ENCODE data around the gene CLSTN2. TPM values are rescaled to one million over a fixed set of nuclear protein-coding genes. Genes with fewer than 3 reads are reported as not detected.

Gene CLSTN2
- total and polyA plus RNA-seq, 4 donors = 0.13 to 20.6 (median 9.1) TPM

DNA sequence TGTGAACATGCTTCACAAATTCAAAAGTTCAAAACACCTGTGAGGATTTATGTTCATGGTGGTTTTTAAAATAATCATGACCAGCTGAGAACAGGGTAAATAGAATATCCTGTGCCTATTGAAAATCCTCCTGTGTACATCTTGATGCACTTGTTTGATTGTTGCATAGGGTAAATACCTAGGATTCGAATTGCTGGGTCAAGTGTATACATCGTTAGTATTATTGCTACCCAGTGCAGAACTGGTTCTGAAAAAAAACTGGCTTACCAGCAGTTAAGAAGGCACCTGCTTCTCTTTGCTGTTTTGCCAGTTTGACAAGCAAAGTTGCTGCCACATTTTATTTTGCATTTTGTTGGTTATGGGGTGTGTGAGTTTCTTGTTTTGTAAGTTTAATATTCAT, 272.6 kb downstream of the CLSTN2 start:
- no peaks in the 10 kb centered on the region for H3K4me1 ChIP-seq (ENCODE audit: control insufficient read depth in 1 of 2, insufficient read depth in 2 of 2, low read length in 2 of 2)
- H3K27me3 ChIP-seq (ENCODE audit: control insufficient read depth in 1 of 2, insufficient read depth in 2 of 2, low read length in 1 of 2) = no peaks in the 10 kb centered on the region
- DNase-seq (no peak), ATAC-seq (ENCODE audit: low FRiP score) (no peak)
- no peak overlapping the region for H3K27ac ChIP-seq (ENCODE audit: low read depth in 1 of 2, low read length in 2 of 2)
- 80 to 81% methylated on average over 2 of the region's 2 CpGs for WGBS, 2 donors
- no peaks in the 10 kb centered on the region for H3K9me3 ChIP-seq (ENCODE audit: control insufficient read depth, low read length)
- peaks cover 0 to 1% of the 10 kb centered on the region in 2 donors for H3K36me3 ChIP-seq (ENCODE audit: control insufficient read depth in 1 of 2, insufficient read depth in 2 of 2, low read length in 1 of 2)
- intact Hi-C loops (cut with DNase I) = no loop called here
- H3K4me3 ChIP-seq (ENCODE audit: low read length in 2 of 2) = no peak overlapping the region

DNA sequence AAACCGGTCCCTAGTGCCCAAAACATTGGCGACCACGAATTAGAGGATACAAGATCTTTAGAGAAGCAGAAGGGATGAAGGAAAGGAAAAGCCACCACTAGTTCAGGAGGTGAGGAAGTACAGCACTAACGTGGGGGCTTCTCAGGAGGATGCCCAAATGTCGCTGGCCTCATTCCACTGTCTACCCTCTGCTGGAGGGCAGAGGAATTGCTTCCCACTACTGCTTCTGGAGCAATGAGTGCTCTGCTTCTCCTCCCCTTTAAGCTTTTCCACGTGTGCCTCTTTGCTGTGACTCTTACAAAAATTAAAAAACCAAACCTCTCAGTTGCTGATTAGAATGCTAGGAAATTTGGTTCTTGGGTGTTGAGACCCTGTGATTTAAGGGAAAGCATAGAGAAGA, 281.3 kb downstream of the CLSTN2 start:
- H3K27me3 ChIP-seq (ENCODE audit: control insufficient read depth in 1 of 2, insufficient read depth in 2 of 2, low read length in 1 of 2) = no peaks in the 10 kb centered on the region
- intact Hi-C loops (cut with DNase I) = no loop called here
- H3K4me3 ChIP-seq (ENCODE audit: low read length in 2 of 2) = no peak overlapping the region
- 70 to 77% methylated on average over 6 of the region's 6 CpGs for WGBS, 2 donors
- no peaks in the 10 kb centered on the region for H3K9me3 ChIP-seq (ENCODE audit: control insufficient read depth, low read length)
- DNase-seq (no peak), ATAC-seq (ENCODE audit: low FRiP score) (no peak)
- no peaks in the 10 kb centered on the region for H3K4me1 ChIP-seq (ENCODE audit: control insufficient read depth in 1 of 2, insufficient read depth in 2 of 2, low read length in 2 of 2)
- H3K36me3 ChIP-seq (ENCODE audit: control insufficient read depth in 1 of 2, insufficient read depth in 2 of 2, low read length in 1 of 2) = no peaks in the 10 kb centered on the region
- H3K27ac ChIP-seq (ENCODE audit: low read depth in 1 of 2, low read length in 2 of 2) = no peak overlapping the region

DNA sequence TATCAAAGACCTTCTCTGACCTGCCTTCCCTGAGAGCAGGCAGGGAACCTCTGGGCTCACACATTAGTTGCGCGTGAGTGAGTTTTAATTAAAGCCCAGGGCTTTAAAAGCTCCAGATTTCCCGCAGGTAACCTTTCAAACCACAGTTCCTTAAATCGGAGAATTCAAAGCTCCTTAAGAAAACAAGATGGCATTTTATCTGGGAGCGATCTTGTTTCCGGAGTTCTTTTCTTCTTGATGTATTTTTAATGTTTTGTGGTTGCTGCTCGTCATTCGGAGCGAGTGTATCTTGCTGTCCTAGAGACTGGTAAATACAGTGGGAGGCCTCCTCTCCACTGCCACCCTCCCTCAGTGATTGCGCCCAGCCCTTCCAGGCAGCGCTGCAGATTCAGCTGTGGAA, 284.3 kb downstream of the CLSTN2 start:
- Histone ChIP-seq H3K4me1 (ENCODE audit: control insufficient read depth in 1 of 2, insufficient read depth in 2 of 2, low read length in 2 of 2) (no peaks in the 10 kb centered on the region), H3K4me3 (ENCODE audit: low read length in 2 of 2) (no peak overlapping the region), H3K9me3 (ENCODE audit: control insufficient read depth, low read length) (no peaks in the 10 kb centered on the region), H3K36me3 (ENCODE audit: control insufficient read depth in 1 of 2, insufficient read depth in 2 of 2, low read length in 1 of 2) (no peaks in the 10 kb centered on the region), H3K27ac (ENCODE audit: low read depth in 1 of 2, low read length in 2 of 2) (no peak overlapping the region), H3K27me3 (ENCODE audit: control insufficient read depth in 1 of 2, insufficient read depth in 2 of 2, low read length in 1 of 2) (no peaks in the 10 kb centered on the region)
- intact Hi-C loops (cut with DNase I) = no loop called here
- ATAC-seq (ENCODE audit: low FRiP score) (no peak), DNase-seq (no peak)
- WGBS, 2 donors = 86 to 87% methylated on average over 11 of the region's 11 CpGs

DNA sequence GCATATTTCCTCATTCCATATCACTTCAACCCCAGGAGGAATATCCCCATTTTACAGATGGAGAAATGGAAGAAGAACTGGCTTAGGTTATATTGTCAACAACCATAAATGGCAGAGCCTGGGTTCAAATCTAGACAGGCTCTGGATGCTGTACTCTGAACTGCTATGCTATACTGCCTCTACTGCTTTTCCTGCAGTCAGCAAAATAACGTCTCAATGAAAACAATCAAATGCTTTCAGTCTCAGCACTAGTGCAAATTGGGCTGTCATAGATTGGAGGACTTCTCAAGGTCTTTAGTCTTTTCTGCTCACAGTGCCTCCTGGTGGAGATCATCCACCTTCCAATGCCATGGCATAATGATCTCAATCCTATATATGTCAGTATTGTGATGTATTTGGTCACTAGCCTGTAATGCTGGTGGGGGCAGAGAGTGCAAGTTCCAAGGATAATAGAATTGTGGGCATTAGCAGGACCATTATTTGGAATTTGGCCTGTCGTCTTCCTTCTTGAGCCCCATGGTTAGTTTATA, 285.0 kb downstream of the CLSTN2 start:
- no peak overlapping the region for H3K4me3 ChIP-seq (ENCODE audit: low read length in 2 of 2)
- 38 to 48% methylated on average over 2 of the region's 2 CpGs for WGBS, 2 donors
- DNase-seq (no peak), ATAC-seq (ENCODE audit: low FRiP score) (no peak)
- no peaks in the 10 kb centered on the region for H3K27me3 ChIP-seq (ENCODE audit: control insufficient read depth in 1 of 2, insufficient read depth in 2 of 2, low read length in 1 of 2)
- intact Hi-C loops (cut with DNase I) = no loop called here
- no peak overlapping the region for H3K27ac ChIP-seq (ENCODE audit: low read depth in 1 of 2, low read length in 2 of 2)
- no peaks in the 10 kb centered on the region for H3K9me3 ChIP-seq (ENCODE audit: control insufficient read depth, low read length)
- H3K4me1 ChIP-seq (ENCODE audit: control insufficient read depth in 1 of 2, insufficient read depth in 2 of 2, low read length in 2 of 2) = no peaks in the 10 kb centered on the region
- H3K36me3 ChIP-seq (ENCODE audit: control insufficient read depth in 1 of 2, insufficient read depth in 2 of 2, low read length in 1 of 2) = no peaks in the 10 kb centered on the region

DNA sequence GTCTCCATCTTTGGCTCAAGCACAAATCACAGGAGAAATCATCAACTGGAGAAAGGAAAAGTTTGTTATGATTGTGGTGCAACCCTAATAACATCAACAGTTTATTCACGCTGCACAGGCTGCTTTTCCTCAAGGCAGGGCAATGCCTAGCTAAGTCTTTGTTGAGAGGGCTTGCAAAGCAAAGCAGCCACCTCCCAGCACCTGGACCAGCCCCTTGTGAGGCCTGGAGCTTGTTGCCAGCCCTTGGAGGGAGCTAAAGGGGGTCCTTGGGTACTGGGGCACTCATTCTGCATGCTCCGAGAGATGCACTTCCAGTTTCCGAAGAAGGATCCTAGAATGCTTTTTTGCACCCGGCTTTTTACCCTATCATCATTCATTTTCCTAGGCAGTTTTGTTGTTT, 288.2 kb downstream of the CLSTN2 start:
- Histone ChIP-seq H3K27me3 (ENCODE audit: control insufficient read depth in 1 of 2, insufficient read depth in 2 of 2, low read length in 1 of 2) (no peaks in the 10 kb centered on the region), H3K9me3 (ENCODE audit: control insufficient read depth, low read length) (peaks cover 1% of the 10 kb centered on the region), H3K4me1 (ENCODE audit: control insufficient read depth in 1 of 2, insufficient read depth in 2 of 2, low read length in 2 of 2) (peaks cover 0 to 2% of the 10 kb centered on the region in 2 donors), H3K27ac (ENCODE audit: low read depth in 1 of 2, low read length in 2 of 2) (no peak overlapping the region), H3K36me3 (ENCODE audit: control insufficient read depth in 1 of 2, insufficient read depth in 2 of 2, low read length in 1 of 2) (no peaks in the 10 kb centered on the region), H3K4me3 (ENCODE audit: low read length in 2 of 2) (no peak overlapping the region)
- ATAC-seq (ENCODE audit: low FRiP score) (no peak), DNase-seq (no peak)
- intact Hi-C loops (cut with DNase I) = no loop called here
- 80 to 82% methylated on average over 4 of the region's 4 CpGs for WGBS, 2 donors

DNA sequence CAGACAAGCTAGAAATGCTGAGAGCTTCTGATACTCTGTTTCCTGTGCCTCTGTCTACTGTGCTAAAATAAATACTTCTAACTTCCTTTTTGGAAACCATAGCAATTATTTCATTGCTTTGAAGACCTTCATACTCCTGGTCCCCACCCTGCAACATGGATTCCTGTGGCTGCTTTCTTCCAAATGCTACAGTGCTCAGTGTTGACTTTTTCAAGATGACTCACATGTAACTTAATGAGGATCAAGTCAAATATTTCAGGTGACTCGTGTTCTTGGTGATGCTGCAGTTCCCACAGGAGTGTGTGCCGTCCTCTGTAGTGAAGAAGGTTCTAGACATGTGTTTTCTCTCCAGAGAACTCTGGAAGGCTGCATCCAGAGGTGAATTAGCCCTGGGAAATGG, 288.6 kb downstream of the CLSTN2 start:
- WGBS, 2 donors = 32 to 37% methylated on average over 2 of the region's 2 CpGs
- Histone ChIP-seq H3K36me3 (ENCODE audit: control insufficient read depth in 1 of 2, insufficient read depth in 2 of 2, low read length in 1 of 2) (no peaks in the 10 kb centered on the region), H3K9me3 (ENCODE audit: control insufficient read depth, low read length) (peaks cover 3% of the 10 kb centered on the region), H3K27me3 (ENCODE audit: control insufficient read depth in 1 of 2, insufficient read depth in 2 of 2, low read length in 1 of 2) (no peaks in the 10 kb centered on the region), H3K27ac (ENCODE audit: low read depth in 1 of 2, low read length in 2 of 2) (no peak overlapping the region), H3K4me1 (ENCODE audit: control insufficient read depth in 1 of 2, insufficient read depth in 2 of 2, low read length in 2 of 2) (peaks cover 0 to 2% of the 10 kb centered on the region in 2 donors), H3K4me3 (ENCODE audit: low read length in 2 of 2) (no peak overlapping the region)
- no peak for ATAC-seq (ENCODE audit: low FRiP score)
- intact Hi-C loops (cut with DNase I) = no loop called here
- no peak for DNase-seq

DNA sequence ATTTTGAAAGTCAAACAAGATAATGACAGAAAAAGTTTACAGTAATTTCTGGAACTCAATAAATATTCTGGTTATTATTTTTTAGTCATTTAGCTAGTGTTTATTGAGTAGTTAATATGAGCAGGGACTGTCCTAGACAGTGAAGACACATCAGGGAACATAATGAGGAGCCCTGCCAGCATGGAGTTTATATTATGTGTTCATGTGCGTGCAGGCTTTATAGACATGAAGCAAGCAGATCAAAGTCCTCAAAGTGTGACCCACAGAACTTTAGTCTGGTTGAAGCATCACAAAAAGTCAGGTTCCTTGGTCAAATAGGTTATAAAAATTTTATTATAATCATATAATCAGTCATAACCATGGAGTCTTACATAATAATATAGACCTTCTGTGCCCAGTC, 289.3 kb downstream of the CLSTN2 start:
- WGBS, 2 donors = 96 to 97% methylated on average over 1 of the region's 1 CpG
- intact Hi-C loops (cut with DNase I) = no loop called here
- no peak for ATAC-seq (ENCODE audit: low FRiP score)

DNA sequence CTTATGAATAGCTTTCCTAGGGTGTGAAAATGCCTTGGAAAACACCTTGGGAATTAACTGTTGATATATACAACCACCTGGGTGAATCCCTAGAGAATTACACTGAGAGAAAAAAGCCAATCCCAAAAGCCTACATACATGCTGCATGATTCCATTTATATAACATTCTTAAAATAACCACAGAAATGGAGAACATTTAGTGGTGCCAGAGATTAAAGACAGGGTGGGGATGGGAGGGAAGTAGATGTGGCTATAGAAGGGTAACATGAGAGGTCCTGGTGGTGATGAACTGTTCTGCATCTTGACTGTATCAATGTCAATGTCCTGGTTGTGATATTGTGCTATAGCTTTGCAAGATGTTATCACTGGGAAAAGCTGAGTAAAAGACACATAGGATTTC, 291.0 kb downstream of the CLSTN2 start:
- peaks cover 3% of the 10 kb centered on the region for H3K9me3 ChIP-seq (ENCODE audit: control insufficient read depth, low read length)
- no peaks in the 10 kb centered on the region for H3K36me3 ChIP-seq (ENCODE audit: control insufficient read depth in 1 of 2, insufficient read depth in 2 of 2, low read length in 1 of 2)
- H3K27ac ChIP-seq (ENCODE audit: low read depth in 1 of 2, low read length in 2 of 2) = no peak overlapping the region
- H3K27me3 ChIP-seq (ENCODE audit: control insufficient read depth in 1 of 2, insufficient read depth in 2 of 2, low read length in 1 of 2) = no peaks in the 10 kb centered on the region
- H3K4me3 ChIP-seq (ENCODE audit: low read length in 2 of 2) = no peak overlapping the region
- DNase-seq = no peak
- no peak for ATAC-seq (ENCODE audit: low FRiP score)
- intact Hi-C loops (cut with DNase I) = no loop called here
- peaks cover 0 to 2% of the 10 kb centered on the region in 2 donors for H3K4me1 ChIP-seq (ENCODE audit: control insufficient read depth in 1 of 2, insufficient read depth in 2 of 2, low read length in 2 of 2)

More for the DNA sequence above, 289.3 kb downstream of the CLSTN2 start:
- no peaks in the 10 kb centered on the region for H3K27me3 ChIP-seq (ENCODE audit: control insufficient read depth in 1 of 2, insufficient read depth in 2 of 2, low read length in 1 of 2)
- no peak overlapping the region for H3K4me3 ChIP-seq (ENCODE audit: low read length in 2 of 2)
- peaks cover 3% of the 10 kb centered on the region for H3K9me3 ChIP-seq (ENCODE audit: control insufficient read depth, low read length)
- H3K36me3 ChIP-seq (ENCODE audit: control insufficient read depth in 1 of 2, insufficient read depth in 2 of 2, low read length in 1 of 2) = no peaks in the 10 kb centered on the region
- no peak for DNase-seq
- peaks cover 0 to 2% of the 10 kb centered on the region in 2 donors for H3K4me1 ChIP-seq (ENCODE audit: control insufficient read depth in 1 of 2, insufficient read depth in 2 of 2, low read length in 2 of 2)
- H3K27ac ChIP-seq (ENCODE audit: low read depth in 1 of 2, low read length in 2 of 2) = no peak overlapping the region

DNA sequence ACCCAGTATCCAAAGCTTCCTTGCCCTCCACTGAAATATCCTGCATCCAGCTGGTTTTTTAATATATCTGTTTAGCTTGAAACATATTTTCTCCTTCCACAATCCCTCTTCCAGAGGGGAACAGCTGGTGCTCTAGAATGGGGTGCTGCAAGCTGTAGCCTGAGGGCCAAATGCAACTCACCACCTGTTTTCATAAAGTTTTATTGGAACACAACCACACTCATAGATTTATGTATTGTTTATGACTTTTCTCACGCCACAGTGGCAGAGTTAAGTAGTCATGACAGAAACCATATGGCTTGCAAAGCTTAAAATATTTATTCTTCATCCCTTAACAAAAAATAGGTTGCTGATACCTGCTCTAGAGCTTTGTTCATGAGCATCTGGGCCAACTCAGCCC, 298.7 kb downstream of the CLSTN2 start:
- H3K36me3 ChIP-seq (ENCODE audit: control insufficient read depth in 1 of 2, insufficient read depth in 2 of 2, low read length in 1 of 2) = no peaks in the 10 kb centered on the region
- no peaks in the 10 kb centered on the region for H3K4me1 ChIP-seq (ENCODE audit: control insufficient read depth in 1 of 2, insufficient read depth in 2 of 2, low read length in 2 of 2)
- H3K9me3 ChIP-seq (ENCODE audit: control insufficient read depth, low read length) = peaks cover 2% of the 10 kb centered on the region
- H3K4me3 ChIP-seq (ENCODE audit: low read length in 2 of 2) = no peak overlapping the region
- WGBS, 2 donors = 85 to 90% methylated on average over 1 of the region's 1 CpG
- intact Hi-C loops (cut with DNase I) = no loop called here
- no peaks in the 10 kb centered on the region for H3K27me3 ChIP-seq (ENCODE audit: control insufficient read depth in 1 of 2, insufficient read depth in 2 of 2, low read length in 1 of 2)
- ATAC-seq (ENCODE audit: low FRiP score) = no peak
- H3K27ac ChIP-seq (ENCODE audit: low read depth in 1 of 2, low read length in 2 of 2) = no peak overlapping the region
- DNase-seq = no peak
